ENCODE measurements around the gene OR2K2. TPM values are rescaled to one million over a fixed set of nuclear protein-coding genes. Genes with fewer than 3 reads are reported as not detected.

Gene OR2K2
- total and polyA plus RNA-seq, 10 of the 15 experiments (the other 5 are each of a cell fraction or from before 2014, with no cell fraction given): 0.12 TPM; not detected in 9

DNA sequence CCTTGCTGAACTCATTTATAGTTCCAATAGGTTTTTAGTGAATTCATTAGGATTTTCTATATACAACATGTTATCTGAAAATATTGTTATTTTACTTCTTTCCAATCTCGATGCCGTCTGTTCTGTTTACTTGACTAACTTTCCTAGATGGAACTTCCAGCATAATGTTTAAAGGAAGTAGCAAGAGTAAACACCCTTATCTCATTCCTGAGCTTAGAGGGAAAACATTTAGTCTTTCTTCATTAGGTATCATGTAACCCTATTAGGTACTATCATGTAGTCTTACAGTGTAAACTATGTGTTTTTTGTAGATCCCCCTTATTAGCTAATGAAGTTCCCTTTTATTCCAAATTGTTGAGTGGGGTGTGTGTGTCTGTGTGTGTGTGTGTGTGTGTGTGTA is 22.5 kb upstream of the OR2K2 start:
- BruUV-seq (replicated peaks): no TSS peak
- Histone ChIP-seq H4K20me1 (ENCODE audit: control insufficient read depth, insufficient read depth) (no peaks in the 10 kb centered on the region), H3K4me2 (ENCODE audit: control insufficient read depth, insufficient read depth) (no peak overlapping the region), H3K4me1 (ENCODE audit: control insufficient read depth, insufficient read depth, low read length) (no peaks in the 10 kb centered on the region), H3K36me3 (ENCODE audit: control insufficient read depth in 2 of 2, insufficient read depth in 2 of 2, low read length in 1 of 2) (no peaks in the 10 kb centered on the region), H3K27me3 (replicated peaks in 1 of 2; ENCODE audit: control insufficient read depth in 2 of 2, insufficient read depth in 2 of 2, low read length in 1 of 2) (no peaks in the 10 kb centered on the region), H3K4me3 (no peak overlapping the region), H3K9ac (ENCODE audit: control insufficient read depth, insufficient read depth, low read length) (no peak overlapping the region), H3K27ac (ENCODE audit: control insufficient read depth, insufficient read depth) (no peak overlapping the region), H3K79me2 (ENCODE audit: control insufficient read depth, insufficient read depth, low read length) (no peaks in the 10 kb centered on the region), H2AFZ (ENCODE audit: control insufficient read depth, low read depth, low read length) (no peak overlapping the region), H3K9me3 (replicated peaks; ENCODE audit: control insufficient read depth, insufficient read depth, low read length) (no peaks in the 10 kb centered on the region)
- FAIRE-seq: peak; percentile 54
- 96% methylated on average over 2 of the region's 2 CpGs for WGBS (ENCODE audit: insufficient coverage, insufficient replicate concordance, low lambda C conversion rate, missing lambda C conversion rate)
- DNase-seq (ENCODE audit: low read depth, low spot score): no peak
- ChIA-PET POLR2A (no interaction called here), RAD21 (ENCODE audit: unreplicated experiment) (no interaction called here), CTCF (interaction anchor here (0.8 to 1.1 kb wide), 3 partner anchors 9 to 147 kb away, joined by 3 read pairs; no protein-coding TSS in a partner anchor), SMC1A (ENCODE audit: uncharacterized antibody, unreplicated experiment) (interaction anchor here (1.6 to 1.9 kb wide), 2 partner anchors 9 to 317 kb away, joined by 6 to 10 read pairs; no protein-coding TSS in a partner anchor)
- in situ Hi-C loops (cut with MboI): no loop called here
- intact Hi-C loops (cut with micrococcal nuclease; ENCODE audit: unreplicated experiment): no loop called here
- no peak for ATAC-seq
- TF ChIP-seq, protein P1, sequence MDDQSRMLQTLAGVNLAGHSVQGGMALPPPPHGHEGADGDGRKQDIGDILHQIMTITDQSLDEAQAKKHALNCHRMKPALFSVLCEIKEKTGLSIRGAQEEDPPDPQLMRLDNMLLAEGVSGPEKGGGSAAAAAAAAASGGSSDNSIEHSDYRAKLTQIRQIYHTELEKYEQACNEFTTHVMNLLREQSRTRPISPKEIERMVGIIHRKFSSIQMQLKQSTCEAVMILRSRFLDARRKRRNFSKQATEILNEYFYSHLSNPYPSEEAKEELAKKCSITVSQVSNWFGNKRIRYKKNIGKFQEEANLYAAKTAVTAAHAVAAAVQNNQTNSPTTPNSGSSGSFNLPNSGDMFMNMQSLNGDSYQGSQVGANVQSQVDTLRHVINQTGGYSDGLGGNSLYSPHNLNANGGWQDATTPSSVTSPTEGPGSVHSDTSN (IDR thresholded peaks at IDR 0.05; ENCODE audit: insufficient replicate concordance, low read depth, low read length): no peak
- TF ChIP-seq SMAD5 (IDR thresholded peaks at IDR 0.05; ENCODE audit: low read depth) (no peak), ZZZ3 (IDR thresholded peaks at IDR 0.05; ENCODE audit: control insufficient read depth, insufficient read length, low read depth) (no peak), RUNX3 (IDR thresholded peaks at IDR 0.05; ENCODE audit: low read length) (no peak), MTA2 (IDR thresholded peaks at IDR 0.05; ENCODE audit: low read depth) (no peak), PAX5 (IDR thresholded peaks at IDR 0.05; ENCODE audit: borderline replicate concordance, low read depth, low read length) (no peak), RBBP5 (conservative IDR thresholded peaks at IDR 0.05) (no peak), SREBF1 (IDR thresholded peaks at IDR 0.05; ENCODE audit: low read length) (no peak), POLR2AphosphoS2 (IDR thresholded peaks at IDR 0.05; ENCODE audit: low read depth, low read length) (no peak), ZNF217 (IDR thresholded peaks at IDR 0.05) (no peak), MXI1 (IDR thresholded peaks at IDR 0.05; ENCODE audit: low read depth, low read length) (no peak), KLF5 (IDR thresholded peaks at IDR 0.05; ENCODE audit: partially characterized antibody) (no peak), TBL1XR1 (IDR thresholded peaks at IDR 0.05; ENCODE audit: low read depth, low read length) (no peak)
- TF ChIP-seq, protein P2, sequence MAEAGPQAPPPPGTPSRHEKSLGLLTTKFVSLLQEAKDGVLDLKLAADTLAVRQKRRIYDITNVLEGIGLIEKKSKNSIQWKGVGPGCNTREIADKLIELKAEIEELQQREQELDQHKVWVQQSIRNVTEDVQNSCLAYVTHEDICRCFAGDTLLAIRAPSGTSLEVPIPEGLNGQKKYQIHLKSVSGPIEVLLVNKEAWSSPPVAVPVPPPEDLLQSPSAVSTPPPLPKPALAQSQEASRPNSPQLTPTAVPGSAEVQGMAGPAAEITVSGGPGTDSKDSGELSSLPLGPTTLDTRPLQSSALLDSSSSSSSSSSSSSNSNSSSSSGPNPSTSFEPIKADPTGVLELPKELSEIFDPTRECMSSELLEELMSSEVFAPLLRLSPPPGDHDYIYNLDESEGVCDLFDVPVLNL (IDR thresholded peaks at IDR 0.05; ENCODE audit: low read depth, low read length): no peak
- TF ChIP-seq, protein P3, sequence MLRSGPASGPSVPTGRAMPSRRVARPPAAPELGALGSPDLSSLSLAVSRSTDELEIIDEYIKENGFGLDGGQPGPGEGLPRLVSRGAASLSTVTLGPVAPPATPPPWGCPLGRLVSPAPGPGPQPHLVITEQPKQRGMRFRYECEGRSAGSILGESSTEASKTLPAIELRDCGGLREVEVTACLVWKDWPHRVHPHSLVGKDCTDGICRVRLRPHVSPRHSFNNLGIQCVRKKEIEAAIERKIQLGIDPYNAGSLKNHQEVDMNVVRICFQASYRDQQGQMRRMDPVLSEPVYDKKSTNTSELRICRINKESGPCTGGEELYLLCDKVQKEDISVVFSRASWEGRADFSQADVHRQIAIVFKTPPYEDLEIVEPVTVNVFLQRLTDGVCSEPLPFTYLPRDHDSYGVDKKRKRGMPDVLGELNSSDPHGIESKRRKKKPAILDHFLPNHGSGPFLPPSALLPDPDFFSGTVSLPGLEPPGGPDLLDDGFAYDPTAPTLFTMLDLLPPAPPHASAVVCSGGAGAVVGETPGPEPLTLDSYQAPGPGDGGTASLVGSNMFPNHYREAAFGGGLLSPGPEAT (IDR thresholded peaks at IDR 0.05; ENCODE audit: low read depth): no peak
- TF ChIP-seq, protein P4, sequence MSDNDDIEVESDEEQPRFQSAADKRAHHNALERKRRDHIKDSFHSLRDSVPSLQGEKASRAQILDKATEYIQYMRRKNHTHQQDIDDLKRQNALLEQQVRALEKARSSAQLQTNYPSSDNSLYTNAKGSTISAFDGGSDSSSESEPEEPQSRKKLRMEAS (IDR thresholded peaks at IDR 0.05; ENCODE audit: low read depth, low read length): no peak
